IMR-90 (cell line): ENCODE data around the gene ZFPL1. TPM values are rescaled to one million over a fixed set of nuclear protein-coding genes. Genes with fewer than 3 reads are reported as not detected.
A peak's percentile ranks its signal among the peaks of the same experiment; 100 is the strongest.

Experiments used
- ATAC-seq: fragments of 200-7000 bp; cut with Tn5 transposase; 2 replicates; pipeline ENCODE4 v1.9.1; 2020; ENCODE audit warnings: low read depth, mild to moderate bottlenecking, moderate library complexity
- BruUV-seq: library from RNA; stranded (reverse); fragments of 400-500 nt; replicated peaks from 2 replicates; lab custom pipeline; 2021; lab: Mats Ljungman, UMichigan
- CTCF ChIA-PET: fragments of 300-600 bp; formaldehyde crosslinking; extraction: SDS; loops from one replicate; lab custom pipeline; 2021; ENCODE audit warnings: antibody characterized with exemption; lab: Yijun Ruan, JAX
- POLR2A ChIA-PET: fragments of 300-600 bp; sonication (Branson Sonifier 250); formaldehyde crosslinking; loops from one replicate; lab custom pipeline; 2022; ENCODE audit warnings: antibody characterized with exemption; ENCODE audit not compliant: unreplicated experiment; lab: Charles Lee
- DNase-seq: peaks from one replicate; pipeline ENCODE4 v3.0.0; 2013
- H2AFZ ChIP-seq: replicated peaks from 2 replicates; pipeline ENCODE3; 2013; ENCODE audit warnings: low read length, mild to moderate bottlenecking; ENCODE audit not compliant: poor library complexity
- H2AK5ac ChIP-seq: 2 replicates; pipeline ENCODE4 v1.6.1; 2013; ENCODE audit warnings: low read depth, low read length, inconsistent platforms
- H2AK9ac ChIP-seq: replicated peaks from 2 replicates; pipeline ENCODE3; 2013; ENCODE audit warnings: mild to moderate bottlenecking, low read depth, low read length, moderate library complexity; ENCODE audit not compliant: poor library complexity
- H2BK120ac ChIP-seq: 2 replicates; pipeline ENCODE4 v1.6.1; 2013; ENCODE audit warnings: low read depth, low read length, inconsistent platforms
- H2BK15ac ChIP-seq: 3 replicates; pipeline ENCODE4 v1.6.1; 2013; ENCODE audit warnings: low read depth, low read length, inconsistent platforms
- H2BK20ac ChIP-seq: 2 replicates; pipeline ENCODE4 v1.6.1; 2013; ENCODE audit warnings: low read depth, mild to moderate bottlenecking, inconsistent platforms, low read length, moderate library complexity
- H2BK5ac ChIP-seq: 2 replicates; pipeline ENCODE4 v1.6.1; 2013; ENCODE audit warnings: mild to moderate bottlenecking, low read depth, low read length, inconsistent platforms; ENCODE audit not compliant: poor library complexity, severe bottlenecking
- H3K14ac ChIP-seq: replicated peaks from 2 replicates; pipeline ENCODE4 v1.6.1; 2013; ENCODE audit warnings: low read depth, low read length, inconsistent platforms
- H3K18ac ChIP-seq: 2 replicates; pipeline ENCODE4 v1.6.1; 2013; ENCODE audit warnings: low read depth, low read length, control low read depth
- H3K23ac ChIP-seq: 2 replicates; pipeline ENCODE4 v1.6.1; 2013; ENCODE audit warnings: low read depth, low read length, inconsistent platforms
- H3K27ac ChIP-seq: 2 replicates; pipeline ENCODE4 v1.5.1; 2013; ENCODE audit warnings: mild to moderate bottlenecking, control low read depth, low read length; ENCODE audit not compliant: insufficient read depth
- H3K27me3 ChIP-seq: 2 replicates; pipeline ENCODE4 v1.6.1; 2013; ENCODE audit warnings: low read length; ENCODE audit not compliant: control insufficient read depth, insufficient read depth
- H3K36me3 ChIP-seq: 2 replicates; pipeline ENCODE4 v1.6.1; 2013; ENCODE audit warnings: low read length, mixed read lengths; ENCODE audit not compliant: control insufficient read depth, insufficient read depth
- H3K4ac ChIP-seq: 2 replicates; pipeline ENCODE4 v1.6.1; 2013; ENCODE audit warnings: low read depth, low read length, inconsistent platforms
- H3K4me1 ChIP-seq: 2 replicates; pipeline ENCODE4 v1.6.1; 2013; ENCODE audit warnings: low read length, mixed read lengths; ENCODE audit not compliant: control insufficient read depth, insufficient read depth
- H3K4me2 ChIP-seq: 2 replicates; pipeline ENCODE4 v1.6.1; 2013; ENCODE audit warnings: low read depth, mild to moderate bottlenecking, control low read depth, low read length, moderate library complexity
- H3K4me3 ChIP-seq: 2 replicates; pipeline ENCODE4 v1.5.1; 2013; ENCODE audit warnings: low read depth, mild to moderate bottlenecking, control low read depth, low read length, moderate library complexity; ENCODE audit not compliant: insufficient read depth
- H3K56ac ChIP-seq: 2 replicates; pipeline ENCODE4 v1.6.1; 2013; ENCODE audit warnings: low read length, inconsistent platforms; ENCODE audit not compliant: insufficient read depth; ENCODE audit errors: extremely low read depth
- H3K79me1 ChIP-seq, 2 experiments: 2 replicates each; pipeline ENCODE4 v1.6.1; 2013; ENCODE audit warnings: low read length in 2 of 2, inconsistent platforms in 1 of 2, low read depth in 1 of 2
- H3K9ac ChIP-seq: 2 replicates; pipeline ENCODE4 v1.6.1; 2013; ENCODE audit warnings: low read depth, low read length, control low read depth
- H3K9me1 ChIP-seq: 2 replicates; pipeline ENCODE4 v1.6.1; 2013; ENCODE audit warnings: low read length, inconsistent platforms; ENCODE audit not compliant: insufficient read depth
- H3K9me3 ChIP-seq: 2 replicates; pipeline ENCODE4 v1.6.1; 2013; ENCODE audit warnings: low read length; ENCODE audit not compliant: control insufficient read depth, insufficient read depth
- H4K20me1 ChIP-seq: 2 replicates; pipeline ENCODE4 v1.6.1; 2013; ENCODE audit warnings: low read length, inconsistent platforms; ENCODE audit not compliant: insufficient read depth
- H4K5ac ChIP-seq: 2 replicates; pipeline ENCODE4 v1.6.1; 2013; ENCODE audit warnings: mild to moderate bottlenecking, low read depth, low read length, control low read depth
- H4K8ac ChIP-seq, 2 experiments: 2 replicates each; pipeline ENCODE4 v1.6.1; 2013; ENCODE audit warnings: low read depth in 2 of 2, low read length in 2 of 2, control low read depth in 1 of 2, inconsistent platforms in 1 of 2
- H4K91ac ChIP-seq: 2 replicates; pipeline ENCODE4 v1.6.1; 2013; ENCODE audit warnings: low read depth, low read length, inconsistent platforms; ENCODE audit not compliant: insufficient read depth
- CEBPB ChIP-seq: IDR thresholded peaks from 2 replicates; pipeline ENCODE4 v1.6.1; 2012; ENCODE audit warnings: low read depth, low read length, improper control_type of control experiment
- CHD1 ChIP-seq: IDR thresholded peaks from 2 replicates; pipeline ENCODE4 v1.6.1; 2012; ENCODE audit warnings: low read depth, low read length, improper control_type of control experiment
- RAD21 ChIP-seq: IDR thresholded peaks from 2 replicates; pipeline ENCODE4 v1.6.1; 2012; ENCODE audit warnings: low read length, improper control_type of control experiment
- SMC3 ChIP-seq: fragments of 150-350 bp; IDR thresholded peaks from 2 replicates; pipeline ENCODE4 v1.6.1; 2016; ENCODE audit warnings: low read depth, mild to moderate bottlenecking, antibody characterized with exemption, low read length, moderate library complexity
- WGBS, 2 experiments: methylation state at CpG; one replicate each; pipeline versions ENCODE4 v1.1.5 to v1.1.7; 2013; ENCODE audit warnings: missing lambda C conversion rate in 2 of 2; ENCODE audit not compliant: insufficient read length in 1 of 2; ENCODE audit errors: extremely low coverage in 2 of 2; 5-methylcytosine and 5-hydroxymethylcytosine counted together
- dilution Hi-C: fragments of 300-500 bp; cut with HindIII; formaldehyde crosslinking; loops from one replicate; pipeline ENCODE4 v1.14.3; 2018; ENCODE audit warnings: low sequenced_read_pairs; ENCODE audit not compliant: unreplicated experiment
- in situ Hi-C: fragments of 300-500 bp; cut with MboI; formaldehyde crosslinking; loops from 3 replicates; pipeline ENCODE4 v1.14.3; 2019; ENCODE audit warnings: low sequenced_read_pairs, inconsistent platforms, mixed read lengths
- intact Hi-C: fragments of 100-400 bp; cut with micrococcal nuclease; formaldehyde crosslinking; loops from 2 replicates; pipeline ENCODE4 v1.10.0; 2022
- polyA plus RNA-seq, 3 experiments: library from polyadenylated mRNA; depleted of rRNA; stranded (reverse); fragments of >200 nt; gene quantifications; 2 replicates each; pipeline ENCODE4 v1.2.3, GENCODE V29; 2012; ENCODE audit warnings: low replicate concordance in 1 of 3
- total RNA-seq: library from RNA; depleted of rRNA; stranded (reverse); fragments of >200 nt; gene quantifications from 2 replicates; pipeline ENCODE4 v1.2.3, GENCODE V29; 2012
- TF ChIP-seq, protein P1 (sequence below): conservative IDR thresholded peaks from 2 replicates; pipeline ENCODE4 v1.5.1; 2012; ENCODE audit warnings: mild to moderate bottlenecking, low read depth, low read length, improper control_type of control experiment

ZFPL1 gene
- total and polyA plus RNA-seq, 2 of the 4 experiments (the other 2 are of a cell fraction): 24.0 to 67.5 TPM

DNA sequence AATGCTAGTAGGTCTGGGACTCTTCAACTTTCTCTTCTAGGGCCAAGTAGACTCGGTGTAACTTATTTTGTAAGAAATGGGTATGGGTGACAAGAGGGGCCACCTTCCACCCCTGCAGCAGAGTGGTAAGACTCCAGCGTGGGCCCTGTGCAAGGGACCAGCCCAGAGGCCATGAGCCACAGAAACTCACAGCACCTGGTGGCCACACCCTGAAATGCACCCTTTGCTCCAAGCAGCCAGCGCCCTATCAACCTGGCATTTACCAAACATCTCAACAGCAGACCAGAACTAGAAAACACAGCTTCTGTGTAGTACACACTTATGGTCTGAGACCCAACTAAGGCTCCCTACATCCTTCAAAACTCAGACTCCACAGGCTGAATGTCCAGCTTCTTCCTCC is 5.9 kb upstream of the ZFPL1 start:
- Histone ChIP-seq H4K20me1 (no peaks in the 10 kb centered on the region), H3K14ac (no peak overlapping the region), H2AK9ac (no peak overlapping the region), H4K91ac (no peak overlapping the region), H3K27ac (no peak overlapping the region), H2AFZ (no peak overlapping the region), H2BK20ac (no peak overlapping the region), H4K8ac (no peak overlapping the region), H3K4me1 (no peaks in the 10 kb centered on the region), H3K36me3 (peaks cover 2% of the 10 kb centered on the region), H3K56ac (no peak overlapping the region), H2BK120ac (no peak overlapping the region), H2BK15ac (no peak overlapping the region), H4K5ac (no peak overlapping the region), H3K4ac (no peak overlapping the region), H3K9me1 (no peaks in the 10 kb centered on the region; the same call in 1 of the 2 replicates), H3K4me3 (no peak overlapping the region), H3K4me2 (no peak overlapping the region), H3K9ac (no peak overlapping the region), H3K23ac (no peak overlapping the region), H2BK5ac (no peak overlapping the region), H3K79me1 (peaks cover 29 to 49% of the 10 kb centered on the region in 2 experiments), H2AK5ac (no peak overlapping the region), H3K18ac (no peak overlapping the region), H3K9me3 (no peaks in the 10 kb centered on the region), H3K27me3 (no peaks in the 10 kb centered on the region)
- no TSS peak for BruUV-seq
- in situ Hi-C loops (no loop called here), intact Hi-C loops (no loop called here), dilution Hi-C loops (no loop called here)
- POLR2A ChIA-PET: no interaction called here
- peak; percentile 17 for DNase-seq
- WGBS, 2 experiments: 40% methylated on average over 1 of the region's 3 CpGs; no CpG with 5 or more reads in 1 of the 2 experiments
- CTCF ChIA-PET: no interaction called here
- peak; percentile 71 for ATAC-seq
- TF ChIP-seq CEBPB (no peak), RAD21 (peak; percentile 51), CHD1 (no peak), SMC3 (peak; percentile 39; the same call in 1 of the 2 replicates)
- TF ChIP-seq, protein P1, sequence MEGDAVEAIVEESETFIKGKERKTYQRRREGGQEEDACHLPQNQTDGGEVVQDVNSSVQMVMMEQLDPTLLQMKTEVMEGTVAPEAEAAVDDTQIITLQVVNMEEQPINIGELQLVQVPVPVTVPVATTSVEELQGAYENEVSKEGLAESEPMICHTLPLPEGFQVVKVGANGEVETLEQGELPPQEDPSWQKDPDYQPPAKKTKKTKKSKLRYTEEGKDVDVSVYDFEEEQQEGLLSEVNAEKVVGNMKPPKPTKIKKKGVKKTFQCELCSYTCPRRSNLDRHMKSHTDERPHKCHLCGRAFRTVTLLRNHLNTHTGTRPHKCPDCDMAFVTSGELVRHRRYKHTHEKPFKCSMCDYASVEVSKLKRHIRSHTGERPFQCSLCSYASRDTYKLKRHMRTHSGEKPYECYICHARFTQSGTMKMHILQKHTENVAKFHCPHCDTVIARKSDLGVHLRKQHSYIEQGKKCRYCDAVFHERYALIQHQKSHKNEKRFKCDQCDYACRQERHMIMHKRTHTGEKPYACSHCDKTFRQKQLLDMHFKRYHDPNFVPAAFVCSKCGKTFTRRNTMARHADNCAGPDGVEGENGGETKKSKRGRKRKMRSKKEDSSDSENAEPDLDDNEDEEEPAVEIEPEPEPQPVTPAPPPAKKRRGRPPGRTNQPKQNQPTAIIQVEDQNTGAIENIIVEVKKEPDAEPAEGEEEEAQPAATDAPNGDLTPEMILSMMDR: peak; percentile 43
